MCF 10A (cell line): Measurements from ENCODE around the gene PLIN5. TPM values are rescaled to one million over a fixed set of nuclear protein-coding genes. Genes with fewer than 3 reads are reported as not detected.

ENCODE experiments used
- BruUV-seq: library from RNA; stranded (reverse); fragments of 400-500 nt; replicated peaks from 2 replicates; lab custom pipeline; 2021; lab: Mats Ljungman, UMichigan
- CTCF ChIA-PET: fragments of 300-600 bp; sonication (Branson Sonifier 250); formaldehyde crosslinking; extraction: SDS; loops from one replicate; lab custom pipeline; 2021; ENCODE audit warnings: antibody characterized with exemption, inconsistent platforms; lab: Yijun Ruan, JAX
- POLR2A ChIA-PET: fragments of 300-600, 350-650 bp; sonication (Branson Sonifier 250); formaldehyde crosslinking; extraction: SDS; loops from one replicate; lab custom pipeline; 2020; ENCODE audit warnings: antibody characterized with exemption, inconsistent platforms; lab: Yijun Ruan, JAX
- DNase-seq: peaks from one replicate; pipeline ENCODE4 v3.0.0-alpha.2; 2018; ENCODE audit not compliant: unreplicated experiment
- H3K27ac Mint-ChIP-seq: one replicate; pipeline ENCODE4 v1.8.0; 2022; ENCODE audit warnings: mild to moderate bottlenecking, low read depth, mixed read lengths; ENCODE audit not compliant: unreplicated experiment
- H3K27me3 Mint-ChIP-seq: one replicate; pipeline ENCODE4 v1.8.0; 2022; ENCODE audit warnings: mixed read lengths; ENCODE audit not compliant: insufficient read depth, unreplicated experiment
- H3K36me3 Mint-ChIP-seq: one replicate; pipeline ENCODE4 v1.8.0; 2022; ENCODE audit warnings: mild to moderate bottlenecking, moderate library complexity, mixed read lengths; ENCODE audit not compliant: insufficient read depth, unreplicated experiment
- H3K4me1 Mint-ChIP-seq: one replicate; pipeline ENCODE4 v1.8.0; 2022; ENCODE audit warnings: mixed read lengths; ENCODE audit not compliant: insufficient read depth, unreplicated experiment
- H3K4me3 Mint-ChIP-seq: one replicate; pipeline ENCODE4 v1.8.0; 2022; ENCODE audit warnings: mild to moderate bottlenecking, moderate library complexity, mixed read lengths; ENCODE audit not compliant: unreplicated experiment
- H3K9me3 Mint-ChIP-seq: one replicate; pipeline ENCODE4 v1.8.0; 2022; ENCODE audit warnings: mixed read lengths; ENCODE audit not compliant: unreplicated experiment
- CTCF ChIP-seq: fragments of 200-600 bp; IDR thresholded peaks from one replicate; pipeline ENCODE4 v1.8.0; 2022; ENCODE audit warnings: antibody characterized with exemption, mild to moderate bottlenecking; ENCODE audit not compliant: unreplicated experiment
- intact Hi-C: fragments of 100-400 bp; cut with micrococcal nuclease; formaldehyde crosslinking; loops from 2 replicates; pipeline ENCODE4 v1.14.1; 2022
- total RNA-seq: library from RNA; stranded (reverse); gene quantifications from 2 replicates; pipeline ENCODE4 v1.2.3, GENCODE V29; 2022

The PLIN5 gene
- total RNA-seq, 1 experiment from 2014 or later: not detected

- intact Hi-C loops: no loop called here
- ChIA-PET CTCF (interaction anchor here (0.6 to 1.4 kb wide), 2 partner anchors 8 to 25 kb away, joined by 3 to 6 read pairs; no protein-coding TSS in a partner anchor), POLR2A (interaction anchor here (0.6 kb wide), 1 partner anchor 25 kb away, joined by 3 read pairs; no protein-coding TSS in a partner anchor)
- Mint-ChIP-seq H3K4me3 (no peak overlapping the region), H3K36me3 (peaks cover 43% of the 10 kb centered on the region), H3K27me3 (no peaks in the 10 kb centered on the region), H3K4me1 (no peaks in the 10 kb centered on the region), H3K9me3 (no peaks in the 10 kb centered on the region), H3K27ac (no peak overlapping the region)
- no TSS peak for BruUV-seq
- DNase-seq: no peak
- TF ChIP-seq CTCF: no peak
Observed at GRCh38 chr19:4497770-4498389, 37.1 kb downstream of the PLIN5 start.

GRCh38 chr19:4496304-4496703 is 38.7 kb downstream of the PLIN5 start:
- no peak for TF ChIP-seq CTCF
- intact Hi-C loops: no loop called here
- CTCF ChIA-PET: interaction anchor here (0.6 to 2.4 kb wide), 5 partner anchors 8 to 188 kb away, joined by 5 to 9 read pairs (median 5); no protein-coding TSS in a partner anchor

GRCh38 chr19:4495471-4495870 is 39.6 kb downstream of the PLIN5 start:
- H3K27ac Mint-ChIP-seq: no peak overlapping the region
- BruUV-seq: no TSS peak
- H3K36me3 Mint-ChIP-seq: peaks cover 37% of the 10 kb centered on the region
- H3K4me1 Mint-ChIP-seq: no peaks in the 10 kb centered on the region
- H3K27me3 Mint-ChIP-seq: no peaks in the 10 kb centered on the region
- ChIA-PET POLR2A (interaction anchor here (0.6 kb wide), 1 partner anchor 383 kb away, joined by 3 read pairs; no protein-coding TSS in a partner anchor), CTCF (interaction anchor here (0.7 to 2.4 kb wide), 4 partner anchors 9 to 31 kb away, joined by 3 to 9 read pairs (median 7); no protein-coding TSS in a partner anchor)
- peak; percentile 78 for TF ChIP-seq CTCF
- intact Hi-C loops: no loop called here
- peak; percentile 62 for DNase-seq
- no peaks in the 10 kb centered on the region for H3K9me3 Mint-ChIP-seq
- H3K4me3 Mint-ChIP-seq: no peak overlapping the region

More at GRCh38 chr19:4496304-4496703, 38.7 kb downstream of the PLIN5 start:
- H3K4me3 Mint-ChIP-seq: no peak overlapping the region
- no peaks in the 10 kb centered on the region for H3K9me3 Mint-ChIP-seq
- no peaks in the 10 kb centered on the region for H3K4me1 Mint-ChIP-seq
- no peaks in the 10 kb centered on the region for H3K27me3 Mint-ChIP-seq
- no peak overlapping the region for H3K27ac Mint-ChIP-seq
- BruUV-seq: no TSS peak
- POLR2A ChIA-PET: interaction anchor here (1.2 kb wide), 1 partner anchor 13 kb away, joined by 3 read pairs; no protein-coding TSS in a partner anchor
- DNase-seq: no peak
- H3K36me3 Mint-ChIP-seq: peaks cover 43% of the 10 kb centered on the region

- peaks cover 33% of the 10 kb centered on the region for H3K36me3 Mint-ChIP-seq
- no peaks in the 10 kb centered on the region for H3K9me3 Mint-ChIP-seq
- no peak for TF ChIP-seq CTCF
- POLR2A ChIA-PET: interaction anchor here (0.8 kb wide), 1 partner anchor 30 kb away, joined by 3 read pairs; no protein-coding TSS in a partner anchor
- H3K4me3 Mint-ChIP-seq: no peak overlapping the region
- no TSS peak for BruUV-seq
- no peaks in the 10 kb centered on the region for H3K27me3 Mint-ChIP-seq
- intact Hi-C loops: no loop called here
- no peak overlapping the region for H3K27ac Mint-ChIP-seq
- CTCF ChIA-PET: interaction anchor here (0.7 to 2.4 kb wide), 4 partner anchors 9 to 32 kb away, joined by 3 to 9 read pairs (median 7); no protein-coding TSS in a partner anchor
- no peaks in the 10 kb centered on the region for H3K4me1 Mint-ChIP-seq
- no peak for DNase-seq
Observed at GRCh38 chr19:4494691-4495064, 40.3 kb downstream of the PLIN5 start.
